ENCODE data around the gene COX6B2.

GRCh38 chr19:55376241-55376933 lies 21.9 kb upstream of the COX6B2 start, which contains the start of gene TMEM190:
- no peak for TF ChIP-seq EZH2 (IDR thresholded peaks at IDR 0.05)
- no peak for TF ChIP-seq POLR2AphosphoS5 (IDR thresholded peaks at IDR 0.05; ENCODE audit: borderline replicate concordance, low read depth, low read length)

Data from SK-N-MC (cell line).